ENCODE measurements around the gene ACTL6A. TPM values are rescaled to one million over a fixed set of nuclear protein-coding genes. Genes with fewer than 3 reads are reported as not detected.

ACTL6A gene
- total RNA-seq, 2 donors from 2014 or later, result 37.2 to 49.7 TPM

GRCh38 chr3:179590669-179591068, 27.9 kb downstream of the ACTL6A start:
- H3K9ac ChIP-seq (ENCODE audit: low read depth in 2 of 2, low read length in 2 of 2), result no peak overlapping the region
- H3K27ac ChIP-seq, result no peak overlapping the region
- H3K9me3 ChIP-seq, result no peaks in the 10 kb centered on the region
- H3K4me3 ChIP-seq, result no peak overlapping the region
- H3K27me3 ChIP-seq, result no peaks in the 10 kb centered on the region
- no peak for DNase-seq
- no peaks in the 10 kb centered on the region for H3K4me1 ChIP-seq
- peaks cover 30% of the 10 kb centered on the region for H3K36me3 ChIP-seq
- TF ChIP-seq, protein P1, sequence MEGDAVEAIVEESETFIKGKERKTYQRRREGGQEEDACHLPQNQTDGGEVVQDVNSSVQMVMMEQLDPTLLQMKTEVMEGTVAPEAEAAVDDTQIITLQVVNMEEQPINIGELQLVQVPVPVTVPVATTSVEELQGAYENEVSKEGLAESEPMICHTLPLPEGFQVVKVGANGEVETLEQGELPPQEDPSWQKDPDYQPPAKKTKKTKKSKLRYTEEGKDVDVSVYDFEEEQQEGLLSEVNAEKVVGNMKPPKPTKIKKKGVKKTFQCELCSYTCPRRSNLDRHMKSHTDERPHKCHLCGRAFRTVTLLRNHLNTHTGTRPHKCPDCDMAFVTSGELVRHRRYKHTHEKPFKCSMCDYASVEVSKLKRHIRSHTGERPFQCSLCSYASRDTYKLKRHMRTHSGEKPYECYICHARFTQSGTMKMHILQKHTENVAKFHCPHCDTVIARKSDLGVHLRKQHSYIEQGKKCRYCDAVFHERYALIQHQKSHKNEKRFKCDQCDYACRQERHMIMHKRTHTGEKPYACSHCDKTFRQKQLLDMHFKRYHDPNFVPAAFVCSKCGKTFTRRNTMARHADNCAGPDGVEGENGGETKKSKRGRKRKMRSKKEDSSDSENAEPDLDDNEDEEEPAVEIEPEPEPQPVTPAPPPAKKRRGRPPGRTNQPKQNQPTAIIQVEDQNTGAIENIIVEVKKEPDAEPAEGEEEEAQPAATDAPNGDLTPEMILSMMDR (IDR thresholded peaks at IDR 0.05), result no peak
- intact Hi-C loops (cut with DNase I), result loop anchor here (10.0 kb wide), 1 partner anchor 226 kb away; no protein-coding TSS in a partner anchor

GRCh38 chr3:179591313-179591712, 28.6 kb downstream of the ACTL6A start:
- Histone ChIP-seq H3K4me3 (no peak overlapping the region), H3K9ac (ENCODE audit: low read depth in 2 of 2, low read length in 2 of 2) (no peak overlapping the region), H3K36me3 (peaks cover 30% of the 10 kb centered on the region), H3K9me3 (no peaks in the 10 kb centered on the region), H3K27ac (no peak overlapping the region), H3K4me1 (no peaks in the 10 kb centered on the region), H3K27me3 (no peaks in the 10 kb centered on the region)
- intact Hi-C loops (cut with DNase I), result loop anchor here (10.0 kb wide), 1 partner anchor 227 kb away; no protein-coding TSS in a partner anchor
- TF ChIP-seq, protein P1 (IDR thresholded peaks at IDR 0.05), result no peak
- DNase-seq, result no peak

- Histone ChIP-seq H3K27ac (no peak overlapping the region), H3K4me3 (no peak overlapping the region), H3K4me1 (no peaks in the 10 kb centered on the region), H3K9me3 (no peaks in the 10 kb centered on the region), H3K36me3 (no peaks in the 10 kb centered on the region), H3K9ac (ENCODE audit: low read depth in 2 of 2, low read length in 2 of 2) (no peak overlapping the region), H3K27me3 (no peaks in the 10 kb centered on the region)
- intact Hi-C loops (cut with DNase I), result loop anchor here (10.0 kb wide), 1 partner anchor 235 kb away; no protein-coding TSS in a partner anchor
- TF ChIP-seq, protein P1 (IDR thresholded peaks at IDR 0.05), result no peak
- no peak for DNase-seq
Observed at GRCh38 chr3:179599531-179599930, 36.8 kb downstream of the ACTL6A start.

- H3K4me3 ChIP-seq, result no peak overlapping the region
- H3K36me3 ChIP-seq, result no peaks in the 10 kb centered on the region
- no peaks in the 10 kb centered on the region for H3K27me3 ChIP-seq
- no peaks in the 10 kb centered on the region for H3K4me1 ChIP-seq
- H3K9ac ChIP-seq (ENCODE audit: low read depth in 2 of 2, low read length in 2 of 2), result no peak overlapping the region
- DNase-seq, result no peak
- intact Hi-C loops (cut with DNase I), result no loop called here
- H3K27ac ChIP-seq, result no peak overlapping the region
- TF ChIP-seq, protein P1 (IDR thresholded peaks at IDR 0.05), result no peak
- H3K9me3 ChIP-seq, result no peaks in the 10 kb centered on the region
Observed at GRCh38 chr3:179603321-179603720, 40.6 kb downstream of the ACTL6A start.

DNA sequence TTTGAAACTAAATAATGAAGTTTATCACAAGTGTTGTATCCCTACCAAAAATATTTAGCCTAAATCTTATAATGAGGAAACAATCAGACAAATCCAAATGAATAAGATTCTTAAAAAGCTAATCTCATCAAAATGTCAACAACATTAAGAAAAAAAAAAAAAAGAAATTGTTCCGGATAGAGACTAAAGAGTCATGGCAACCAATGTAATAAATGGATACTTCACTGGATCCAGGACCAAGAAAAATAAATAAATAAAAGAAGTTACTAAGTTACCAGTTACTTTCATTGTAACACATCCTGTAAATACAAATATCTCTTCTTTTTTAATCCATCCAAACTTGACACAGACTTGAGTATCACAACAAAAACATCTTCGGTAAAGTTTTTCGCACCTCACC, 41.1 kb downstream of the ACTL6A start:
- intact Hi-C loops (cut with DNase I), result no loop called here
- Histone ChIP-seq H3K36me3 (no peaks in the 10 kb centered on the region), H3K9me3 (no peaks in the 10 kb centered on the region), H3K4me1 (no peaks in the 10 kb centered on the region), H3K9ac (ENCODE audit: low read depth in 2 of 2, low read length in 2 of 2) (peak overlapping the region; percentile 72 to 87), H3K27ac (peak overlapping the region; percentile 84), H3K27me3 (no peaks in the 10 kb centered on the region), H3K4me3 (peak overlapping the region; percentile 78)
- TF ChIP-seq, protein P1 (IDR thresholded peaks at IDR 0.05), result no peak
- DNase-seq, result no peak

Measured in colonic mucosa (tissue), 4 donors.